ENCODE measurements around the gene GPX7. TPM values are rescaled to one million over a fixed set of nuclear protein-coding genes. Genes with fewer than 3 reads are reported as not detected.
"Not testable (repeated sequence)": the region's sequence is repeated elsewhere in the genome, so short reads cannot be mapped to it uniquely, and the experiment has no call there.

Gene GPX7
- total RNA-seq, 3 donors from 2014 or later, result 17.8 to 24.7 (median 20.3) TPM

DNA sequence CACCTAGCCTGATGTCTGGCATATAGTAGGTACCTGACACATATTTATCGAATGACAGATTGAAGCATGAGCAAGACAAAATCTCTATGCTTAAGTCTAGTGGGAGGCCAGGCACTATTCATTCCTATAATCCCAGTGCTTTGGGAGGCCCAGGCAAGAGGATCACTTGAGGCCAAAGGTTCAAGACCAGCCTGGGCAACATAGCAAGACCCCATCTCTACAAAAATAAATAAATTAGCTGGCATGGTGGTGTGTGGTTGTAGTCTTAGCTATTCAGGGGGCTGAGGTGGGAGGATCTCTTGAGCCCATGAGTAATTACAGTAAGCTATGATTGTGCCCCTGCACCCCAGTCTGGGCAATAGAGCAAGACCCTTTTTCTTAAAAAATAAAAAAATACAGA lies 26.1 kb upstream of the GPX7 start:
- no peaks in the 10 kb centered on the region for H3K36me3 ChIP-seq
- H3K4me3 ChIP-seq, result no peak overlapping the region
- no peak for TF ChIP-seq POLR2AphosphoS5 (IDR thresholded peaks at IDR 0.05)
- TF ChIP-seq POLR2A (IDR thresholded peaks at IDR 0.05), result no peak
- TF ChIP-seq, protein P1, sequence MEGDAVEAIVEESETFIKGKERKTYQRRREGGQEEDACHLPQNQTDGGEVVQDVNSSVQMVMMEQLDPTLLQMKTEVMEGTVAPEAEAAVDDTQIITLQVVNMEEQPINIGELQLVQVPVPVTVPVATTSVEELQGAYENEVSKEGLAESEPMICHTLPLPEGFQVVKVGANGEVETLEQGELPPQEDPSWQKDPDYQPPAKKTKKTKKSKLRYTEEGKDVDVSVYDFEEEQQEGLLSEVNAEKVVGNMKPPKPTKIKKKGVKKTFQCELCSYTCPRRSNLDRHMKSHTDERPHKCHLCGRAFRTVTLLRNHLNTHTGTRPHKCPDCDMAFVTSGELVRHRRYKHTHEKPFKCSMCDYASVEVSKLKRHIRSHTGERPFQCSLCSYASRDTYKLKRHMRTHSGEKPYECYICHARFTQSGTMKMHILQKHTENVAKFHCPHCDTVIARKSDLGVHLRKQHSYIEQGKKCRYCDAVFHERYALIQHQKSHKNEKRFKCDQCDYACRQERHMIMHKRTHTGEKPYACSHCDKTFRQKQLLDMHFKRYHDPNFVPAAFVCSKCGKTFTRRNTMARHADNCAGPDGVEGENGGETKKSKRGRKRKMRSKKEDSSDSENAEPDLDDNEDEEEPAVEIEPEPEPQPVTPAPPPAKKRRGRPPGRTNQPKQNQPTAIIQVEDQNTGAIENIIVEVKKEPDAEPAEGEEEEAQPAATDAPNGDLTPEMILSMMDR (IDR thresholded peaks at IDR 0.05), result no peak
- no peak for DNase-seq (ENCODE audit: low spot score in 2 of 2)
- no peaks in the 10 kb centered on the region for H3K27me3 ChIP-seq
- H3K9me3 ChIP-seq, result no peaks in the 10 kb centered on the region
- intact Hi-C loops (cut with DNase I; ENCODE audit: low total_unique reads), result no loop called here
- H3K27ac ChIP-seq, result no peak overlapping the region
- H3K4me1 ChIP-seq, result no peaks in the 10 kb centered on the region

DNA sequence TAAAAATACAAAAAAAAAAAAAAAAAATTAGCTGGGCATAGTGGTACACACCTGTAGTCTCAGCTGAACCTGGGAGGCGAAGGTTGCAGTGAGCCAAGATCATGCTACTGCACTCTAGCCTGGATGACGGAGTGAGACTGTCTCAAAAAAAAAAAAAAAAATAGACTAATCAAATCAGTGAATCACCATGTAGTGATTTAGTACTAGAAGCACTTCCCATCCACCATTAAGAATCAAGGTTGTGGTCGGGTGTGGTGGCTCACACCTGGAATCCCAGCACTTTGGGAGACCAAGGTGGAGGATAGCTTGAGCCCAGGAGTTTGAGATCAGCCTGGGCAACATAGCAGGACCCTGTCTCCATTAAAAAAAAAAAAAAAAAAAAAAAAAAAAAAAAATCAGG lies 24.1 kb upstream of the GPX7 start:
- H3K4me3 ChIP-seq; intact Hi-C loops (cut with DNase I; ENCODE audit: low total_unique reads): not testable (repeated sequence)

DNA sequence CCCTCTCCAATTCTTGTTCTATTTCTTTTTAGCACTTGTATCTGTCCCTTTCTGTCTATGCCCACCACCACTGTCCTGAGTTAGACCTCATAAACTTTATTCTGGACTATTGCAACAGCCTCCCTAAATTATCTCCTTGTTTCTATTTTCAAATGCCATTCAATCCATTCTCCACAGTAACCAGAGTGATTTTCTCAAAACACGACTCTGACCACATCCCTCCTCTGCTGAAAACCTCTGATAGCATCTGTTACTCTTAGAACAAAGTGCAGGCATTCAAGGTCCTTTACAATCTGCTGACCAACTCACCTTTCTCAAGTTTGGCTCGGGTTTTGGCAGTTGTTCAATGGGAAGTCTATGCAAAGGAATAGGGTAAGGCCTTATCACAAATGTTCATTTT lies 22.8 kb upstream of the GPX7 start:
- no peaks in the 10 kb centered on the region for H3K36me3 ChIP-seq
- no peak overlapping the region for H3K4me3 ChIP-seq
- no peak for DNase-seq (ENCODE audit: low spot score in 2 of 2)
- H3K4me1 ChIP-seq, result no peaks in the 10 kb centered on the region
- no peaks in the 10 kb centered on the region for H3K9me3 ChIP-seq
- intact Hi-C loops (cut with DNase I; ENCODE audit: low total_unique reads), result no loop called here
- no peaks in the 10 kb centered on the region for H3K27me3 ChIP-seq
- no peak overlapping the region for H3K27ac ChIP-seq
- no peak for TF ChIP-seq POLR2A (IDR thresholded peaks at IDR 0.05)
- TF ChIP-seq POLR2AphosphoS5 (IDR thresholded peaks at IDR 0.05), result no peak
- TF ChIP-seq, protein P1 (IDR thresholded peaks at IDR 0.05), result no peak

More for the DNA sequence above, 24.1 kb upstream of the GPX7 start:
- not testable (repeated sequence) for H3K27me3 ChIP-seq; H3K4me1 ChIP-seq; H3K27ac ChIP-seq; DNase-seq (ENCODE audit: low spot score in 2 of 2); H3K36me3 ChIP-seq; H3K9me3 ChIP-seq

DNA sequence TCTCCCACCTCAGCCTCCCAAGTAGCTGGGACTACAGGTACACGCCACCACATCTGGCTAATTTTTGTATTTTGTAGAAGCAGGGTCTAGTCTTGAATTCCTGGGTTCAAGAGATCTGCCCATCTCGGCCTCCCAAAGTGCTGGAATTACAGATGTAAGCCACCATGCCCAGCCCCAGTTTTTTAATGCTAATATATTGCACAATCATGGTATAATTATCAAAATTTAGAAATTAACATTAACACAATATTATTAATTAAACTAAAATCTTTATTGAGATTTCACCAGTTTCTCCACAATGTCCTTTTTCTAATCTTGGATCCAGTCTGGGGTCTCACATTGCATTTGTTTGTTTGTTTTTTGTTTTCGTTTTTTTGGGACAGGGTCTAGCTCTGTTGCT lies 21.9 kb upstream of the GPX7 start:
- Histone ChIP-seq H3K27ac (no peak overlapping the region), H3K4me3 (no peak overlapping the region), H3K4me1 (no peaks in the 10 kb centered on the region), H3K27me3 (no peaks in the 10 kb centered on the region), H3K9me3 (no peaks in the 10 kb centered on the region), H3K36me3 (no peaks in the 10 kb centered on the region)
- DNase-seq (ENCODE audit: low spot score in 2 of 2), result no peak
- no peak for TF ChIP-seq POLR2A (IDR thresholded peaks at IDR 0.05)
- TF ChIP-seq, protein P1 (IDR thresholded peaks at IDR 0.05), result no peak
- TF ChIP-seq POLR2AphosphoS5 (IDR thresholded peaks at IDR 0.05), result no peak
- intact Hi-C loops (cut with DNase I; ENCODE audit: low total_unique reads), result no loop called here

DNA sequence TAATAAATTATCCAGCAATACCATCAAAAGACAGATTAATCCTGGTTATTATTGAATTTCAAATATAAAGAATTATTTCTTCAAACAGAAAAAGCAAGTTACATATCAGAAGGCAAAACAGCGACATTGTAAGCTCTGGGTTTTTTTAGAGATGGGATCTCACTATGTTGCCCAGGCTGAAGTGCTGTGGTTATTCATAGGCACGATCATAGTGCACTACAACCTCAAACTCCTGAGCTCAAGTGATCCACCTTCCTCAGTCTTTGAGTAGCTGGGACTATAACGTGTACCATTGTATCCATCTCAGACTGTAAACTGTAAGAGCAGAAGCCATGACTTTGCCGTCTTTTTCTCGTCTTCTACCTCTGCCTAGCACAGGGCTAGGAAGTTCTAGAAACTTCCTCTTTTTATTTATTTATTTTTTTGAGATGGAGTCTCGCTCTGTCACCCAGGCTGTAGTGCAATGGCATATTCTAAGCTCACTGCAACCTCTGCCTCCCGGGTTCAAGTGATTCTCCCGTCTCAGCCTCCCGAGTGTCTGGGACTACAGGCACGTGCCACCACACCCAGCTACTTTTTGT lies 20.0 kb upstream of the GPX7 start:
- intact Hi-C loops (cut with DNase I; ENCODE audit: low total_unique reads), result no loop called here
- Histone ChIP-seq H3K27me3 (no peaks in the 10 kb centered on the region), H3K27ac (no peak overlapping the region), H3K36me3 (no peaks in the 10 kb centered on the region), H3K9me3 (no peaks in the 10 kb centered on the region), H3K4me3 (no peak overlapping the region), H3K4me1 (no peaks in the 10 kb centered on the region)
- no peak for DNase-seq (ENCODE audit: low spot score in 2 of 2)
- TF ChIP-seq POLR2A (IDR thresholded peaks at IDR 0.05) (no peak), POLR2AphosphoS5 (IDR thresholded peaks at IDR 0.05) (no peak)
- TF ChIP-seq, protein P1 (IDR thresholded peaks at IDR 0.05), result no peak

DNA sequence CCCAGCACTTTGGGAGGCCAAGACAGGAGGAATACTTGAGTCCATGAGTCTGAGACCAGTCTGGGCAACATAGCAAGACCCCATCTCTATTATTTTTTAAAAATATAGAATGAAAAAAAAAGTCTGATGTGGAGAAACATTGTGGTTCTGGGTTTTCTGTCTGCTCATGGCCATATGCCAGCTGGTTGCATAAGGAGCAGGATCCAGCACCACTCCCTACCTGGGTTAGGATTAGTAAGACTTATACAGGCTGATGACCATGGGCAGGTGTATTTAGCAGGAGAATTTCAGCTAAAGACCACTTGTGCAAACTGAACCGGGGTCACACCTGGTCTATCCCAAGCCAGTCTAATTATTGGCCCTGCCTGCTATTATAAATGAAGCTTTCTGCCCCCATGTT lies 16.7 kb upstream of the GPX7 start:
- intact Hi-C loops (cut with DNase I; ENCODE audit: low total_unique reads), result no loop called here
- Histone ChIP-seq H3K4me1 (no peaks in the 10 kb centered on the region), H3K4me3 (no peak overlapping the region), H3K36me3 (no peaks in the 10 kb centered on the region), H3K9me3 (no peaks in the 10 kb centered on the region), H3K27me3 (no peaks in the 10 kb centered on the region), H3K27ac (no peak overlapping the region)
- TF ChIP-seq POLR2A (IDR thresholded peaks at IDR 0.05) (no peak), POLR2AphosphoS5 (IDR thresholded peaks at IDR 0.05) (no peak)
- TF ChIP-seq, protein P1 (IDR thresholded peaks at IDR 0.05), result no peak
- DNase-seq (ENCODE audit: low spot score in 2 of 2), result no peak

Measured in breast epithelium (tissue), 4 donors.